ENCODE results near the gene TMEM213.

TMEM213 gene

DNA sequence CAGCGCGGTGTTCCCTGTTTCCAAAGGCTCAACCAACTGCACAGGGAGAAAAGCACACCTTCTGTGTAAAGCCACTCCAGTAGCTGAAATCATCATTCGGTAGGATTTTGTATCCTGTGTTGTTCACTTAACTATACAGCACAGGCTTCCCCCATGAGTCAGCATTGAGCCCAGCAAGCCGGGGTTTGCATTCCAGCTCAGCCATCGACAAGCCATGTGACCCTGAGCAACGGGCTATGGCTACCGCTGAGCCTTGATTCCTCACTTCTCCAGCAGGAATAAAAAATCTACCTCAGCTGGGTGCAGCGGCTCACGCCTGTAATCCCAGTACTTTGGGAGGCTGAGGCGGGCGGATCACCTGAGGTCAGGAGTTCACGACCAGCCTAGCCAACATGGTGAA, 44.3 kb downstream of the TMEM213 start:
- DNase-seq (ENCODE audit: low spot score) = no peak

DNA sequence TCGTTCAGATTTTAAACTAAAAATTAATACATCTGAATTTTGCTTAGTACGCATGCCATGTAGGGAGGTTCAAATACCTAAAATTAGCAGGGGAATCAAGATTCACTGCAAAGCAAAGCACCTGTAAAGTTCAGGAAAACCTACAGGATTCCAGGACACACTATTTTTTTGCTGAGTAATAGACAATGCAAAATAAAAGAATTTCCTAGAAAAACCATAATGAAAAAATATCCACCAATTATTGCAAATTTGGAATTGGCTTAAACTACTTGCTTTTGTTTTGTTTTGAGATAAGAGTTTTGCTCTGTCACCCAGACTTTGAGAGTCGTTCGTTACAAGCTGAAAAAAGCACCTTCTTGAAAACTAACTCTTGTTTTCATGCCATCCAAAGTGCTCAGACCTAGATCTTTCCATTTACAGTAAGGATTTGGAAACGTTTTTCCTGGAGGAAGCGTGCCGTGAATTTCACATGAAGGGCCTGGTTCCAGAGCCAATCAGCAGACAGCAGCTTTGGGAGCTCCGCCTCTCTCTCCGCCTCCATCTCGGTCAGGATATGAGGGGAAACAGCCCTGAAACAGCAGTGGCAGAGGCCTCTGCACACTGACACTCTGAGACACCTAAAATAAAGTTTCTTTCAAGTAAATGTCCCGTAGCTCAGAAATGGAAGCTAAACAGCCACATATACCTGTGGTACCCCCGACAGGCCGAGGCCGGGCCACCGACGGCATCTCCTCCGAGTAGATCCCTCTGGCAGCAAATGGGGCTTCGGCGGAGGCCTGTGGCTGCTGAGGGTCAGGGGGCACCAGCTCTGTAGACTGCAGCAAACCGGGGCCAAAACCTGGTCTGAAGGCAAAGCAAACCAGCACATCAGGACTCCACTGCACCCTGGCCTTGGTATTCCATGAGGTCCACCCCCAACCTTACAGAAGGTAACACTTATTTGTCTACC, 46.1 kb downstream of the TMEM213 start:
- DNase-seq (ENCODE audit: low spot score) = no peak

DNA sequence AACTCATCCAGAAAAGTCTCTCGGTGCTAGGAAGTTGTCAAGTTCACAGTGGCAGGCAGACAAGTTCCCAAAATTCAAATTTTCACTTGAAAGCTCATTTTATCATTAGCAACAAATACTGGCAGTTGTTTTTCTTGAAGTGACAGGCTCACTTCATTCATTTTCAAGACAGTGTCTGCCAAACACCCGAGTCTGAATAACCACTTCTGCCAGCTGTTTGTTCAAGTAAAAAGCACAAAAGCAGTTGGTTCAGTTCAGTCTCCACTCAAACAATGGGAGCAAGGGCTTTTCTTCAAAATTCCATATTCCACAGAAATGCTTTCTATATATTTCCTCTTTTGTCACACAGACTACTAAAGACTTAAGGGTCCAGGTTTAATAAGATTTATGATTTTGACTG, 47.9 kb downstream of the TMEM213 start:
- no peak for DNase-seq (ENCODE audit: low spot score)

DNA sequence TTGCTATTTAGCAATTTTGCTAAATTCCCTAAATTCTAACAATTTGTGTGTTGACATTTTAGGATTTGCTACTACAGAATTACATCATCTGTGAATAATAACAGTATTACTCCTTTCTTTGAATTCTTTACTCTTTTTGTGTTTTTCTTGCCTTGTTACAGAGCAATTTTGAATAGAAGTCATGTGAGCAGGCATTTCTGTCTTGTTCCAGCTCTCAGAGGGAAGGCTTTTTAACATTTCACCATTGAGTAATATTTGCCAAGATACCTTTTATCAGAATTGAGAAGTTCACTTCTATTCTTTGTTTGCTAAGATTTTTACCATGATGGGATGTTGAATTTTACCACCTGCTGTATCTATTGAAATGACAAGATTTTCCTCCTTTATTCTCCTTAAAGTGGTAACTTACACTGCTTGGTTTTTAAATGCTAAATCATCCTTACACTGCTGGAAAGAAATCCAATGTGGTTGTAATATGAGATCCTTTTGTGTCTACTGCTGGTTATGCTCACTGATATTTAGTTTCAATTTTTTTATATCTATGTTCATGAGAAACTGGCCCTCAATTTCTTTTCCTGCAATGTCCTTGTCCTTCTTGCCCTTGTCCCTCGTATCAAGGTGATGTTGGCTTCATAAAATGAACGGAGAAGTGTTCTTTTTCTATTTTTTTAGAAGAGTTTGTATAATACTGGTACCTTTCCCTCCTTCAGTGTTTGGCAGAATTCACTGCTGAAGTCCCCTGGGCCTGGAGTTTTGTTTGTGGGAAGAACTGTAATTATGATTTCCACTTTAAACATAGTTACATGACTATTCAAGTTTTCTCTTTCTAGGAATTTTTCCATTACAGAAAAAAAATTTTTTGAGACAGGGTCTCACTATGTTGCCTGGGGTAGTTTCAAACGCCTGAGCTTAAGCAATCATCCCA, 50.5 kb downstream of the TMEM213 start:
- no peak for DNase-seq (ENCODE audit: low spot score)

DNA sequence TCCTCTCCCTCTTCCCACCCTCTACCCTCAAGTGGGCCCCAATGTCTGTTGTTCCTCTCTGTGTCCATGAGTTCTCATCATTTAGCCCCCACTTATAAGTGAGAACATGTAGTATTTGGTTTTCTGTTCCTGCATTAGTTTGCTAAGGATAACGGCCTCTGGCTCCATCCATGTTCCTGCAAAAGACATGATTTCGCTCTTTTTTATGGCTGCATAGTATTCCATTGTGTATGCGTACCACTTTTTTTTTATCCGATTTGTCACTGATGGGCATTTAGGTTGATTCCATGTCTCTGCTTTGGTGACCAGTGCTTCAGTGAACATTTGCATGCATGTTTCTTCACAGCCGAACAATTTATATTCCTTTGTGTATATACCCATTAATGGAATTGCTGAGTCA, 51.9 kb downstream of the TMEM213 start:
- DNase-seq (ENCODE audit: low spot score) = no peak

DNA sequence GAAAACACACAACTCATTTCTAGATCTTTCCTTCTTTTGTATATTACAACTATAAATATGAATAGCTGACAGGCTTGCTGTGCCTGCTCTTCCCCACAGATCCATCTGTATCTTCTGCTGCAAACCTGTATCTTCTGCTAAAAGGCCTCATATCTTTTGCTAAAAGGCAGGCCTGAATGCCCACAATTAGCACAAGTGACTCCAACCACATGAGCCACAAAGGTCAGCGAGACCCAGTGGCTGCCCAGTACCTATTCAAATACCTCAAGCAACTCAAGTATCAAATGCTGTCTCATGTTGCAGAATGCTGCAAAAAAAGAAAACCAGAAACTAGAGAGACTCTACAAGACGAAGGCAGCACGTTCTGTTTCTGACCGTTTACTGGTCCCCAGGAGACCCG, 54.7 kb downstream of the TMEM213 start:
- DNase-seq (ENCODE audit: low spot score) = no peak

DNA sequence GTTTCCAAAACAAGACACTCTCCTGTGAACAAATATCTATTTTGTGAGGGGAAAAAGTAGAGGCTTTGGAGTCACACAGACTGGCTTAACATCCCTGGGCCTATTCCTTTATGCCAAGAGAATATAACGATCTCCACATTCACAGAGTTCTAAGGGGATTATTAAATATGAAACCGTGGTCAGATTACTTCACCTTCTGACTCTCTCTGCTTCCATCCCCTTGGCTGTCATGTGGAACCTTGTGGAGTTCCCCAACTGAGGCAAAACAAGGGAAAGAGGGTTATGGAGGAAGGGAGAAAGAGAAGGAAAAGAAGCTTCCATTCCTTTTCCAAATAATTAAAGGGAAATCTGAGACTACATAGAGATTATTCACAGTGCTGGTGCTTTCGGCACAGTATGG, 55.7 kb downstream of the TMEM213 start:
- no peak for DNase-seq (ENCODE audit: low spot score)

DNA sequence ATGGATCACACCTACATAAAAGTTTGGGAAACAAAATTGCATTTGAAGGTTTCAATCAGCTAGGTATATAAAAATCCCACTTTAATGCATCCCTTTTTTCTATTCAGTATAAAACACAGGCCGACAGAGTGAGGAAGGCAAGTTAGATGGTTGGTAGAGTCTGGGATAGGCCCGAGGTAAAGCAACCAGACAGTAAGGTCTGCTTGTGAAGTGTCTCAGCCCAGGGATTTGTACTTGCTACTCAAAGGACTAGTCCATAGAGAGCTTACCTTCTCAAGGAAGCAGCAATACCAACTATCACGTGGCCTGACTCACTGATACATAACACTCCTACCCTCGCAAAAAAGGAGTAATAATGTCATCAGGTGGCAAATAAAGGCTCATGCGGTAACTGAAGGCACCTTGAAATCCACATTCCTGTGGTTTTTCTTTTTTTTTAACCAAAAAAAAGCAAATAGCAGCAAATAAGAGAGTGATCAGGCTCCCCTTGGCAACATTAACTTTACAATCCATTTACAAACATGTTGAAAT, 56.4 kb downstream of the TMEM213 start:
- no peak for DNase-seq (ENCODE audit: low spot score)

DNA sequence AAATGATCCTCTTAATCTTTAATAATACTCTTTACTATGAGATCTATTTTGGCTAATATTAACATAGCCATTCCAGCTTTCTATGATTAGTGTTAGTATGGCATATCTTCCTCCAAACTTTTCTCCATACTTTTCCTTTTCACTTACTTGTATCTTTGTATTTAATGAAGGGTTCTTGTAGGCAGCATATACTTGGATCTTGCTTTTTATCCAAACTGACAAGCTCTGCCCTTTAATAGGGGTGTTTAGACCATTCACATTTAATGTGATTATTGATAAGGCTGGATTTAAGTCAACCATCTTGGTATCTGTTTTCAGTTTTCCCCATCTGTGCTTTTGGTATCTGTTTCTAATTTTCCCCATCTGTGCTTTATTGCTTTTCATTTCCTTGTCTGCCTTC, 59.9 kb downstream of the TMEM213 start:
- DNase-seq (ENCODE audit: low spot score) = no peak

DNA sequence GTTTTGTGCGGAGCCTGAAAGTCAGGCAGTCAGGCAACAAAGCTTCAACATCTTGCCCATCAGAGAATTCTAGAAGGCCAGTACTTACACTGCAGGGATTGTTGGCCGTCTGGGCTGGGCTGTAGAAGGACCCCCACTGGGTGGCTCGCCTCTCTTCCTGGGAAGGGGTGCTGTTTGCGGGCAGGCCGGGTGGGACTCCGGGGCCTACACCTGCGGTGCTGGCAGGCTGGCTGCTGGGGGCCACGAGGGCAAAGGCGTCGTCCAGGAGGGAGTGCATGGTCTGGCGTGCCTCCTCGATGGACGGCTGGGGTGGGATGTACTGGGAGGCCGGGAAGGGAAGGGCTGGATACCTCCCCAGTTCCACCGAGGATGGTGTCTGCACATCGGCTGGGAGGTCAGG, 63.3 kb downstream of the TMEM213 start:
- no peak for DNase-seq (ENCODE audit: low spot score)

DNA sequence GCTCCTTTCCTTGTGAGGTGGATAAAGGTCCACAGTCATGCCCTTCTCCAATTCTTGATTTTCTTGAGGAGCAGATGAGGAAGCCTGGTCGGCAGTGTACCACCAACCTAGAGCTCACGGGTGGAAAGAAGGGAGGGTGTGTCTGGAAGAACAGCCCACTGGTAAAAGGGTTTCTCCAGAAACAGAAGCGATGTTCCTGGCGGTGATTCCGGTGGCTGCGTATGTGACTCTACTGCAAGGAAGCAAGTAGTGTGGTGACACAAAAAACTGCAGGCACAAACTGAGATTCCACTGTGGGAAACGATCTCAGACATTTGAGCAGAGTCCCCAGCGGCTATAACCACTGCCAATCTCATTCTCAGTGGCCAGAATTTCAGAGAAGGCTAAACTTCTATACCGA, 66.1 kb downstream of the TMEM213 start:
- DNase-seq (ENCODE audit: low spot score) = no peak

DNA sequence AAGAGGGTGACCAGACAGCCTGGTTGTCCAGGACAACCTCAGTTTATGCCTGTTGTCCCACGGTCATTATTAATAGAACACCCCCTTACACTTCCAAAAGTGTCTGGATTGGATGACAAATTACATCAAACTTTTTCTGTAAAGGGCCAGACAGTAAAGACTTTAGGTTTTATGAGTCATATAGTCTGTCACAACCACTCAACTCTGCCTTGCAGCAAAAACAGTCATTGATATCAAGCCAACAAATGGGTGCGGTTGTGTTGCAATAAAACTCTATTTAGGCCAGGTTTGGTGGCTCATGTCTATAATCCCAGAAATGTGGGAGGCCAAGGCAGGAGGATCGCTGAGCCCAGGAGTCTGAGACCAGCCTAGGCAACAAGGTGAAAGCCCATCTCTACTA, 66.9 kb downstream of the TMEM213 start:
- DNase-seq (ENCODE audit: low spot score) = no peak

DNA sequence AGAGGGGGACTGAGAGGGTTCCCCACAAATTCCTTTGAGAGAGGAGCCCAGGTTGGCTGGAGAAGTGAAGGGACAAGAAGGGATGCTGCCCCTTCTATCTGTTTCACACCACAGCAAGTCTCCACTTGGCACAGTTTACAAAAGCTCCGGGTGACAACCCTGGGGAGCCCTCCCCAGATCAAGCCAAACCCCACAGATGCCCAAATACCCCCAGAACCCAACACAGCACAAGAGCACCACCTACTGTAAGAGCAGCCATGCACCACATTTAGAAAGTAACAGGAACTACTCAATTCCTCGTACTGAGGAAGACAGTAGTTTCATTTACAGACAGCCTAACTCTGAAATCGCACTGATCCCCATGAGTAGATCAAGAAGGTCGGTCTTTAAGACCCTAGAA, 68.0 kb downstream of the TMEM213 start:
- peak; percentile 42 for DNase-seq (ENCODE audit: low spot score)

DNA sequence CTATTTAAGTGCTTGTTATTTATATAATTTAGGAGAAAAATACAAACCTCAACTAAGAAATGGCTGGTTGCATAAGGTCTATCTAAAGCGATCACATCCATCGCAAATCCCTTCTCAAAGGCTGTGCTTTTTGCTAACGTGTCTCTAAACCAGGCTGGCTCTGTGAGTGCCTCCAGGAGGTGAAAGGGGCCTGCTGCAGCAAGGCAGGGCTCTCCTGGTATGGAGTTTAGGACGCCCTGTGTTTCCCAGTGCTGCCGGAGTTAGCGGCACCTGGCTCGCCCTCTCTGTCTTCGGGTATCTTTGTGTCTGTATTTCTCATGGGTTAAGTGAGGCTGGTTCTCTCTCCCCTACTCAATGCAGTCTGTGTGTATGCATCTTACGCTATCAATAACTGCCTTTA, 68.6 kb downstream of the TMEM213 start:
- DNase-seq (ENCODE audit: low spot score) = no peak

DNA sequence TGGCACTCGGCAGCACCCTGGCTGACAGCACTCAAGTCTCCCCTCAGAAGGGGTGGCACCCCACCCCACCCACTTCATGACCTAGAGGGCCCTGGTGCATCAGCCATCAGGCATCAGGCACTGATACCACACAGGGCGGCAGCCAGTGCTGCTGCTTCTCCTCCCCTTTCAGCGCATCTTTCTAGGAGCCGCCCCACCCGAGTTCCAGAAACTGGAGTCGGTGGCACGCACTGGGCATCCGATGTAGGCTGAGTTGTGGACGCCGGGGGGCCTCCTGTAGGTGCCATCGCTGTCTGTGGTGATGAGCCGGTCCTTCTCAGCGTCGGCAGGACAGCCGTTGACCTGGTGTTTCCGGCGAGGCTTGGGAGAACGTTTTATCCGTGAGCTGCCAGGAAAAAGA, 70.0 kb downstream of the TMEM213 start:
- no peak for DNase-seq (ENCODE audit: low spot score)

DNA sequence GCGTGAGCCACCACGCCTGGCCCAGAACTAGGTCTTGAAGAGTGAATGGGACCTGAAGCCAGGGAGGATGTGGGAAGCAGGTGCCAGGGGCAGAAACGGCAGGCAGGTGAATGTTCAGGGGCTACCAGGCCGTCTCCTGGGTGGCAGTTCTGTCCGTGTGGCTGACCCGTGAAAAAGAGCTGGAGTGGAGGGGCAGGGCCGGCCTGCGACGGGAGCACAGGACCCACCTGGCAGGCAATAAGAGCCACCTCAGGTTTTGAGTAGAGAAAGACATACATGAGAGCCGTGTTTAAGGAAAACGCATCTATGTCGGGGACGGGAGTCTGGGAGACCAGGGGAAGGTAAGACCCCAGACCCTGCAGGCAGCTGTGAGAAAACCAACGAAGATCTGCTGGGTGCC, 70.9 kb downstream of the TMEM213 start:
- DNase-seq (ENCODE audit: low spot score) = no peak

DNA sequence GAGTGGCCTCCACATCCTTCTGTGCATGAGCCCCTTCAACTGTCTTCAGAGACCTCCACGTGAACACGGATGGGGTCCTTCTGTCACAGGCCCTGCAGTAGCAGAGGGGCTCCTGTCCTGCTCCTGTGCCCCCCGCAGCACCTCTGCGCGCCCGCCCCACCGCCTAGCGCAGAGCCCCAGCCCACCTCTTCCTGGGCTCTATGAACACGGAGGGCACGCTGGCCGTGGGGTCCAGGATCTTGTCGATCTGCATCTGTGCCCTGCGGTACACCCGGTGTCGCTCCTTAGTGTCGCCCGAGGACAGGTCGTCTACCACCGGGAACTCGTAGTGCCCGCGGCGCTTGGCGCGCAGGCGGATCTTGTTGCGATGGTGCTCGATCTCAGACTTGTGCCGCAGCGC, 71.6 kb downstream of the TMEM213 start:
- DNase-seq (ENCODE audit: low spot score) = no peak

DNA sequence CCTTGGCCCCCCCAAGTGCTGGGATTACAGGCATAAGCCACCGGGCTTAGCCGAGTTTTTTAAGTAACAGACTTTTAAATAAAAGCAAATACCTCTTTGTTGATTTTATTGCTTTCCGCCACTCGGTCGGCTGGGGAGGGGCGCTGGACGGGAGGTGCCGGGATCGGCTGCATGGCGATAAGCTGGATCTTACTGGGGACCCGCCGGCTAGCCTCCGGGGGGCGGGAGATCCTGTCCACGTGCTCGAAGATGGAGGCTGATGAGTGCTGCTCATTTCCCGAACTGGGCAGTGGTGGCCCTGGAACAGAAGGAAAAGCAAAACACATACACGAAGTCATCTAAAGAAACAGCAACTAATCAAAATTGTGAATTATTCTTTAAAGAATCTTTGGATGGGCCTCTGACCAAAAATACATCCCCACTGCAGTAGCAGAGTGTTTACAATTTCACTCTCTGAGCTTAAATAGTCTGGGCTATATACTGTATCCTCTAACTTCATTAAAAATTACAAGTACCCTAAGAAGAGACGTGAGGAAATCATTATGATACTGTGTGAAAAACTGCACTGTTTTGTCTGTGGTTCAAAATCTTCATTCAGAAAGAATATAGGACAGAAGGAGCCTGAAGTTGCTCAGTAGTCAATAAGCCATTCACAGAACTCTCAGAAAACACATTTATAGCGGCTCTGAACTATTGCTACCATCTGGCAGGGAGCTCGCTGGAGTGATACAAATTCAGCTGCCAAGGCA, 73.4 kb downstream of the TMEM213 start:
- DNase-seq (ENCODE audit: low spot score) = no peak

DNA sequence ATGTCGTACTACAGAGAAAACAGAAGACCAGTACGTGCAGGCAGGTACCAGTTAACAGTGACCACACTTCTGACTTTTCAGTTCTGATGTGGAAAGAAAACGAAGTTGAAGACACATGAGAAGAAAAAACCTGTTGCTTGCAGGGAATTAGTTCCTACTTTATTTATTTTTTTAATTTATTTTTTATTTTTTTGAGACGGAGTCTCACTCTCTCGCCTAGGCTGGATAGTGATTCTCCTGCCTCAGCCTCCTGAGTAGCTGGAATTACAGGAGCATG, 74.0 kb downstream of the TMEM213 start:
- no peak for DNase-seq (ENCODE audit: low spot score)

DNA sequence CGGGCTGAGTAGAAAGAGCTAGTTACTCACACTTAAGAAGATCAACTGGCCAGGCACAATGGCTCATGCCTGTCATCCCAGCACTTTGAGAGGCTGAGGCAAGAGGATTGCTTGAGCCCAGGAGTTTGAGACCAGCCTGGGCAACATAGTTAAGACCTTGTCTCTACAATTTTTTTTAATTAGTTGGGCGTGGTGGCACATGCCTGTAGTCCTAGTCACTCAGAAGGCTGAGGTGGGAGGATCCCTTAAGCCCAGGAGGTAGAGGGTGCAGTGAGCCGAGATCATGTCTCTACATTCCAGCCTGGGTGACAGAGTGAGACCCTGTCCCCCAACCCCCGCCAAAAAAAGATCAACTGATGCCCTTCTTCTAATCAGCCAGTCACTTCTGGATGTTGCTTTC, 74.8 kb downstream of the TMEM213 start:
- no peak for DNase-seq (ENCODE audit: low spot score)

DNA sequence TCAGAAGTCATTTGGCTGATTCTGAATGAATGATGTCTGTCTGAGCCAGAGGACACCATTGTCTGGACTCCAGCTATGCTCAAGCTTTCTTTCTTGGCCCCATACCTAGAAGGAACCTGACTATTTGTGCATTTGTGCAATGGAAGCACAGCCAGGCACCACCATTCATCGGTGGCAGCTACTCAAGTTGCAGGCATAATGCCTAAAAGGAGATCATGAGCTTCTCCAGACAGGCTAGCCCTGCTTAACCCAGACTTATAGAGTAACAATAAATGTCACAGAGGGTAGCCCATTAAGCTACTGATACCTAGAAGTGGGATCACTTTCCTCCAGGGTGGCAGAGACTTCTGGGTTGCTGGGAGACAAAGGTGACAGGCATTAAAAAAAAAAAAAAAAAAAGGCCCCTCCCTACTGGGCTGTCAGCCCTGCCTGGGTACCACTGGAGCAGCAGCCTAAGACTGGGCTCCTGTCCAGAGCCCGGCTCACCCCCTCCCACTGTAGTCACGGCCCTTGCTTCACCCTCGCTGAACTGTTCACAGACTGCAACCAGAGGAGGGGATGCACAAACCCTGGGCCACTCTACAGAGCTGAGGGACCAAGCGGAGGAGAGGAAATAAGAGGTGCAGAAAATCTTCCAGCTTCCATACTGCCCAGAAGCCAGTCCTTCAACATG, 75.6 kb downstream of the TMEM213 start:
- DNase-seq (ENCODE audit: low spot score) = no peak

DNA sequence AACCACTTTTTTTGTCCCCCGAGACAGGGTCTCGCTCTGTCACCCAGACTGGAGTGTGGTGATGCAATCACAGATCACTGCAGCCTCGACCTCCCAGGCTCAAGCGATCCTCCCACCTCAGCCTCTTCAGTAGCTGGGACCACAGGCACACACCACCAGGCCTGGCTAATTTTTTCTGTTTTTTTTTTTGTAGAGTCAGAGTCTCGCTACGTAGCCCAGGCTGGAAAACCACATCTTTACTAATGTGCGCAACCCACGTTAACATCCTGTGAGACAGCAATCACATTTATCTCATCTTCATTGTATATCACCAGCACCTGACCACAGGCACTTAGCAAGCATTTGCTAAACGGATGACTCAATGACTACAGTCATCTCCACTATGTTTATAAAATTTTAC, 78.0 kb downstream of the TMEM213 start:
- no peak for DNase-seq (ENCODE audit: low spot score)

All from HuH-7 (cell line).